HPDE6-E6E7 (cell line): ENCODE results near the gene TIMM8B.
"Not testable (repeated sequence)": the region's sequence is repeated elsewhere in the genome, so short reads cannot be mapped to it uniquely, and the experiment has no call there.

ENCODE experiments used
- DNase-seq: peaks from one replicate; pipeline ENCODE4 v3.0.0; 2011; ENCODE audit warnings: missing footprints; ENCODE audit errors: extremely low spot score

The TIMM8B gene

DNA sequence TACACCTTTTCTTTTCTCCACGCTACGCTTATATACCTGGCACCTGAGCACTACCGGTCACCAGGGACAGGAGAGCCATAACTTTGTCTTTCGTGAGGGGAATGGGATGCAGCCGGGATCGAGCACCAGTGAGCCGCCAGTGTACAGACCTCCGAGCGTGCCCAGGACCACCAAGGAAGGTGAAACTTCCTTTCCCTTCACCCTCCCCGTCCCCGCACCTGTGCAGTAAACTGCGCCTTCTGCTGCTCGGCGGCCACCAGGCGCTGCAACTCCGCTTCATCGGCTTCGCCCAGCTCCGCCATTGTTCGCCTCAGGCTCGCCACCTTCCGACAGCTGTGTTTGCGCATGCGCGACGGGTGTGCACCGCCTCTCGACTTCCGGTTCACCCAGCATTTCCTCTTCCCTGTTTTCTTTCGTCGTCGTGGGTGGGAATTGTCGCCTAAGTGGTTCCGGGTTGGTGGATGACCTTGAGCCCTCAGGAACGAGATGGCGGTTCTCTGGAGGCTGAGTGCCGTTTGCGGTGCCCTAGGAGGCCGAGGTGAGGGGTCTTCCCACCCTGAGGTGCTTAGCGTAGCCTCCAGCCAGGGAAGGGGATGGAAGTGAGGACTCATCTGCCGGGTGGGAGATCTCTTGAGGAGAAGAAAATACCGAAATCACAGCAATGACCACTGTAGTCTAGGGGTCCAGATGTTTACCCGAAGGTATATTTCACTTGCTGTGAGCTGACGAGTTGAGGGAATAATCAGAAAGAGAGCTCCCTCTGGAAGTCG lies at the start of gene TIMM8B, which contains the start of gene SDHD:
Gene TIMM8B, minus strand, starts transcription at position 335 of the 770 bp plus-strand sequence. Its CDS starts 33 bp downstream, at position 302.
Gene SDHD, plus strand, starts transcription at position 452 of the 770 bp plus-strand sequence. Its CDS starts 35 bp downstream, at position 487.
- DNase-seq: peak; percentile 97

DNA sequence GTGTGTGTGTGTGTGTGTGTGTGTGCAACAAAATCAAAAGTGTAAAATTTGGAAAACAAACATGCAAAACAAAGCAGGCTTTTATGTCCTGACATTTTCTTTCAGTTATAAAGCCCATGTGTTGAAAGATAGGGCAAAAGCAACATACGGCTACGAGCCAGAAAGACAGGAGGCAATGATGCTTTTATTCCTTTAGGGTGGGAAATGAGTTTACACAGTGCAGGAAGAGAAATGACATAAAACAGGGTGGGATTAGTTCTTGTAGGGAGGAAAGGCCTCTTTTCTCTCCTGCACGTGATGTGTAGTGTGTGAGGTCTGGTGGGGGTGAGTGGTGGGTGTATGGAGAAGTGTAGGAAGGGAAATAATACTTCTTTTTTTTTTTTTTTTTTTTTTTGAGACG lies 47.9 kb upstream of the TIMM8B start:
- no peak for DNase-seq

GRCh38 chr11:112132737-112133136 lies 46.2 kb upstream of the TIMM8B start:
- DNase-seq: no peak

DNA sequence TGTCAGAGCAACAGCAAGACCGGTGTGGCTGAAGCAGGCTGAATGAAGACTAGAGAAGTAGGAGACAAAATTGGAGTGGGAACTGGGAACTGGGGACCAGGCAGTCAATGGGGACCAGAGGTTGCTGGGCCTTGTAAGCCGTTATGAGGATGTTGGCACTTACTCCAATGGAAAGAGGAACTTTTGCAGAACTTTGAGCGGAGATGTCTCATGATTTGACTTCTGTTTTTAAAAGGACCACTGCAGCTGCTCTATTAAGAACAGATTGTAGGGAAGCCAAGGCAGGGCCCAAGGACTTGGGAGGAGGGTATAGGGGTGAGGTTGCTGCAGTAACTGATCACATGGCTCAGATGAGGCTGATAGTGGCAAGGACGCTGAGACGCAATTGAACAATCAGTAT lies 43.1 kb upstream of the TIMM8B start:
- no peak for DNase-seq

DNA sequence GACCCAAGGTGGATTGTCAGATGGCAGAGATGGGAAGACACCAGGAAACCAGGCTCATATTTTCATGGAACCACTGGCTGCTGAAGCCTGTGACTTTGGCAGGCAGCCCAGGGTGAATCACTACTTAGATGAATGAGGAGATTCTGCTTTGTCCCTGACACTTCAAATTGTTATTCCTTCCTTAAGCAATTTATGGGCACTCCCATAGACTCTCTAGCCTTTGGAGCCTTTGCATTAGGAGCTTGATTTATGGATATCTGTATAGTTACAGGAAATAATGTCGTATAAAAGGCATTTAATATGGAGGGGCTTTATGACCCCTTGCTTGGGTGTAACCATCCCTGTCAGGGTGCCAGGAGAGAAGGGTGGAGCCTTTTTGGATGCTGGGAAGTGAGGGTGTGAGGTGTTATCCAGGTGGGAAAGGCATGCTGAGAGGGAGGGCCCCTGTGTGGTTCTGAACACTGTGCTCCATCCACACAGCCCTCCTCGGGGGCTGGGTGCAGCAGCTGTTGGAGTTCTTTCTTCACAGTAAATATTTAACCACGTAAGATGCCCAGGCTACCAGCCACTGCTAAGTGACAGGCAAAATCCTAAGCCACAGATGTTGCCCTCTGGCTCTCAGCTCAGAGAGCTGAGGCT lies 42.0 kb upstream of the TIMM8B start:
- peak; percentile 54 for DNase-seq

- DNase-seq: no peak
Observed at GRCh38 chr11:112127056-112127455, 40.5 kb upstream of the TIMM8B start.

- no peak for DNase-seq
Observed at GRCh38 chr11:112123129-112123528, 36.6 kb upstream of the TIMM8B start.

DNA sequence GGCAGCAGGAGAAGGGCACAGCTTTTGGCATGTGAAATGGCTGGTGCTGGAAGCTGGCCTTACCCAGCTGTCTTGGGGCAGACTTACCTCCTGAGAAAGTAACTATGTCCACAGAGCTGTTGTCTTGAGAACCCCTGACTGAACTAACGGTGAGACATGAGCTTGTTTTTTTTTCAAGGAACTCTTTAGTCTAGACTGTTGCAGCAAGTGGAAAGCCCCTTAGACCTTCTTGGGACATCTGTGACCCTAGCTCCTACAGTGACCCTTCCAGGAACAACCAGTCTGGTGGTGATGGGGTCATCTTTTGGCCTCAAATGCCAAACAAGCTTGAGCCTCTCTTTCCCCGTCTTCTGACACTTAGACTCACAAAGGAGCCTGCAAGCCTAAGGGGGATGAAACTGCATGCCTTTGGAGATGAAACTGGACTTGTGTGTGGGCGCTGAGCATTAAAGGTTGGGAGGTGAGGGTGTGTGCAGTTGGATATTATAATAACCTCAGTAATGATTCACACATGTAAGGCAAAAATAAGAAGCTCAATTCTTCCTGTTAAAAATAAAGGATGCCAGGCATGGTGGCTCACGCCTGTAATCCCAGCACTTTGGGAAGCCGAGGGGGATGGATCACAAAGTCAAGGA lies 35.5 kb upstream of the TIMM8B start:
- no peak for DNase-seq

GRCh38 chr11:112118176-112118575 lies 31.6 kb upstream of the TIMM8B start:
- DNase-seq: no peak

GRCh38 chr11:112115386-112115785 lies 28.8 kb upstream of the TIMM8B start:
- DNase-seq: no peak

- no peak for DNase-seq
Observed at GRCh38 chr11:112114460-112114859, 27.9 kb upstream of the TIMM8B start.

- no peak for DNase-seq
Observed at GRCh38 chr11:112113539-112114457, 27.2 kb upstream of the TIMM8B start.

GRCh38 chr11:112106070-112106469 lies 19.5 kb upstream of the TIMM8B start:
- no peak for DNase-seq

DNA sequence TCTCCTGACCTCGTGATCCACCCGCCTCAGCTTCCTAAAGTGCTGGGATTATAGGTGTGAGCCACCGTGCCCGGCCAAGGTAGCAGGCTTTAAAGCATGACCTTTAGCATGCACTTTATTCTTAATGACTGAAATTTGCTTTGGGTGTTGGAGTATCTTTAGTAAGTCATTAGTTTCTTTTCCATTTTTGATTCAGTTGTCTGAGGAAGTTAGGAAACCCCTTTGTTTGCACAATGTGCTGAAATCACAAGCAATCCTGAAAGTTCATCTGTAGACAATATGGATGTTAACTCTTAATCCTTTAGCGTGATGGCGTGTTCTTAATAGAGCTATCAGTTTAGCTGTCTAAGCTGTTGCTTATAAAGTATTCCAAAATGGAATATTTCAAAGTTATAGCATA lies 16.9 kb upstream of the TIMM8B start:
- no peak for DNase-seq

- no peak for DNase-seq
Observed at GRCh38 chr11:112100462-112100861, 13.9 kb upstream of the TIMM8B start.

- no peak for DNase-seq
Observed at GRCh38 chr11:112097734-112098528, 11.4 kb upstream of the TIMM8B start.

DNA sequence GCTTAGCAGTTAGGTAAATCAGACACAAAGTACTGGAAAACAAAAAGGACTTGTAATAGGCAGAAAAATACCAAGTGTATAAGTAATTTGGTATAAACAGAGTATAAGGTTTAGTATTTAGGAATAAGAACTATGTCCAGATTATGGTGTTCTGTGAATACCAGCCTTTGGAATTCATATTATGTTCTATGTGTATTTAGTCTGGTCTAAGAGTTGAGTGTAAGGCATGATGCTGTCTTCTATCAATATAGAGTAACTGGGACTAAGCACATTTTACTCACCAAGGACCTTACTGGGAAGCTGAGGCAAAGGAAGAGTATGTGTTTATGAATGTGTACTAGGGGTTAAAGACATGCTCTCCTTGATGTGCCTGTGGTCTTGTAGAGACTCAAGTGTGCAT lies 9.6 kb upstream of the TIMM8B start:
- DNase-seq: no peak

- DNase-seq: not testable (repeated sequence)
Observed at GRCh38 chr11:112095302-112095701, 8.7 kb upstream of the TIMM8B start.

GRCh38 chr11:112087212-112087611 lies 656 bp upstream of the TIMM8B start:
- no peak for DNase-seq

- DNase-seq: no peak
Observed at GRCh38 chr11:112085822-112086421, 634 bp downstream of the TIMM8B start.
